ENCODE results near the gene REV3L. TPM values are rescaled to one million over a fixed set of nuclear protein-coding genes. Genes with fewer than 3 reads are reported as not detected.

Gene REV3L
- total RNA-seq, 1 donor from 2014 or later = 38.0 TPM

DNA sequence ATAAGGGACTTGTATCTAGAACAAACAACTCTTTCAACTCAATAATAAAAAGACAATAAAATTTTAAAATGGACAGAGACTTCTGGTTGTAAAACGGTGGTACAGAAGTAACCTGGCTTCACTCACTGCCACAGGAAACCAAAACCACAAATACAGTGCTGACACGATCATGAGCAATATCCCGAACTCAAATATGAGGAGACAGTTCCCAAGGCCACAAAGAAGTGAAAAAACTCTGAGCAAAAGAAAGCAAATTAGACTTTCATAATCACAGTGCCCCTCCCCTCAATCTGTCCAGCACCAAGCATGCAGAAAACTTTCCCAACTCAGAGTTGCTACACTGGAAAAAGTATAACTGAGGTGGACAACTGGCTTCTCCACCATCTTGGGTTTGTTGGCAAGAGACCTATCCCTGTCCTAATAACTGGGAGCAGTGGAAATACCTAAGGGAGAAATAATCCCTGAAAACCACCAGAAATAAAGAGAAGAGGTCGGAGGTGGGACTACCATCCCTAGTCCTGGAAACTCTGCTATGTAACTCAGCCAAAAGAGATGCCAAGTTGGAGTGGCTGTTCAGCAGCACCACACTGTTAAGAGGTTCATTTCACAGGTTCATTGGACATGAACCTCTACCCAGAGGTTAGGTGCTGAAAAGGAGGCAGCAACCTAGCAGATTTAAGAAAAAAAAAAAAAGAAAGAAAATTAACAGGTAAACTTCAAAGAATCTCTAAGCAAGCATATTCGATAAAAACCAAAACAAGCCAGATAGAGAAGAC lies 55.5 kb downstream of the REV3L start:
- TF ChIP-seq, protein P1, sequence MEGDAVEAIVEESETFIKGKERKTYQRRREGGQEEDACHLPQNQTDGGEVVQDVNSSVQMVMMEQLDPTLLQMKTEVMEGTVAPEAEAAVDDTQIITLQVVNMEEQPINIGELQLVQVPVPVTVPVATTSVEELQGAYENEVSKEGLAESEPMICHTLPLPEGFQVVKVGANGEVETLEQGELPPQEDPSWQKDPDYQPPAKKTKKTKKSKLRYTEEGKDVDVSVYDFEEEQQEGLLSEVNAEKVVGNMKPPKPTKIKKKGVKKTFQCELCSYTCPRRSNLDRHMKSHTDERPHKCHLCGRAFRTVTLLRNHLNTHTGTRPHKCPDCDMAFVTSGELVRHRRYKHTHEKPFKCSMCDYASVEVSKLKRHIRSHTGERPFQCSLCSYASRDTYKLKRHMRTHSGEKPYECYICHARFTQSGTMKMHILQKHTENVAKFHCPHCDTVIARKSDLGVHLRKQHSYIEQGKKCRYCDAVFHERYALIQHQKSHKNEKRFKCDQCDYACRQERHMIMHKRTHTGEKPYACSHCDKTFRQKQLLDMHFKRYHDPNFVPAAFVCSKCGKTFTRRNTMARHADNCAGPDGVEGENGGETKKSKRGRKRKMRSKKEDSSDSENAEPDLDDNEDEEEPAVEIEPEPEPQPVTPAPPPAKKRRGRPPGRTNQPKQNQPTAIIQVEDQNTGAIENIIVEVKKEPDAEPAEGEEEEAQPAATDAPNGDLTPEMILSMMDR (IDR thresholded peaks at IDR 0.05) = no peak
- Mint-ChIP-seq H3K4me3 (ENCODE audit: unreplicated experiment) (no peak overlapping the region), H3K9me3 (ENCODE audit: low read depth) (peaks cover 16% of the 10 kb centered on the region), H3K4me1 (ENCODE audit: low read depth) (peaks cover 62% of the 10 kb centered on the region), H3K27ac (ENCODE audit: unreplicated experiment) (peak overlapping the region; percentile 74), H3K27me3 (ENCODE audit: low read depth) (no peaks in the 10 kb centered on the region), H3K36me3 (ENCODE audit: low read depth) (peaks cover 18% of the 10 kb centered on the region)
- no peak for DNase-seq (ENCODE audit: low spot score)

- peak overlapping the region; percentile 86 for H3K27ac Mint-ChIP-seq (ENCODE audit: unreplicated experiment)
- H3K4me1 Mint-ChIP-seq (ENCODE audit: low read depth) = peaks cover 47% of the 10 kb centered on the region
- peaks cover 12% of the 10 kb centered on the region for H3K36me3 Mint-ChIP-seq (ENCODE audit: low read depth)
- peaks cover 16% of the 10 kb centered on the region for H3K9me3 Mint-ChIP-seq (ENCODE audit: low read depth)
- TF ChIP-seq, protein P1 (IDR thresholded peaks at IDR 0.05) = no peak
- no peak for DNase-seq (ENCODE audit: low spot score)
- no peaks in the 10 kb centered on the region for H3K27me3 Mint-ChIP-seq (ENCODE audit: low read depth)
- no peak overlapping the region for H3K4me3 Mint-ChIP-seq (ENCODE audit: unreplicated experiment)
Observed at GRCh38 chr6:111423960-111424846, 58.8 kb downstream of the REV3L start.

- H3K4me3 Mint-ChIP-seq (ENCODE audit: unreplicated experiment) = no peak overlapping the region
- no peaks in the 10 kb centered on the region for H3K27me3 Mint-ChIP-seq (ENCODE audit: low read depth)
- TF ChIP-seq, protein P1 (IDR thresholded peaks at IDR 0.05) = no peak
- peak overlapping the region; percentile 86 for H3K27ac Mint-ChIP-seq (ENCODE audit: unreplicated experiment)
- H3K9me3 Mint-ChIP-seq (ENCODE audit: low read depth) = peaks cover 9% of the 10 kb centered on the region
- H3K4me1 Mint-ChIP-seq (ENCODE audit: low read depth) = peaks cover 56% of the 10 kb centered on the region
- H3K36me3 Mint-ChIP-seq (ENCODE audit: low read depth) = peaks cover 5% of the 10 kb centered on the region
- no peak for DNase-seq (ENCODE audit: low spot score)
Observed at GRCh38 chr6:111423055-111423633, 59.9 kb downstream of the REV3L start.

- no peak overlapping the region for H3K4me3 Mint-ChIP-seq (ENCODE audit: unreplicated experiment)
- TF ChIP-seq, protein P1 (IDR thresholded peaks at IDR 0.05) = no peak
Observed at GRCh38 chr6:111418971-111419693, 63.9 kb downstream of the REV3L start.

More at GRCh38 chr6:111418971-111419693, 63.9 kb downstream of the REV3L start:
- no peaks in the 10 kb centered on the region for H3K27me3 Mint-ChIP-seq (ENCODE audit: low read depth)
- DNase-seq (ENCODE audit: low spot score) = no peak
- peaks cover 53% of the 10 kb centered on the region for H3K4me1 Mint-ChIP-seq (ENCODE audit: low read depth)
- H3K36me3 Mint-ChIP-seq (ENCODE audit: low read depth) = no peaks in the 10 kb centered on the region
- H3K27ac Mint-ChIP-seq (ENCODE audit: unreplicated experiment) = peak overlapping the region; percentile 14
- H3K9me3 Mint-ChIP-seq (ENCODE audit: low read depth) = no peaks in the 10 kb centered on the region

Data from chondrocyte (in vitro differentiated cells).